Neural crest cell (in vitro differentiated cells): ENCODE results near the gene CNGB1. TPM values are rescaled to one million over a fixed set of nuclear protein-coding genes. Genes with fewer than 3 reads are reported as not detected.

Experiments
- DNase-seq: peaks from one replicate; pipeline ENCODE4 v3.0.0; 2021; ENCODE audit warnings: low read depth, mixed read lengths, low spot score
- H3K27ac Mint-ChIP-seq: one replicate; pipeline ENCODE4 v1.8.0; 2021; ENCODE audit warnings: mild to moderate bottlenecking, mixed read lengths; ENCODE audit not compliant: unreplicated experiment
- H3K27me3 Mint-ChIP-seq: 2 replicates; pipeline ENCODE4 v1.8.0; 2021; ENCODE audit warnings: low read depth, mild to moderate bottlenecking, mixed read lengths
- H3K36me3 Mint-ChIP-seq: 2 replicates; pipeline ENCODE4 v1.8.0; 2021; ENCODE audit warnings: low read depth, mild to moderate bottlenecking, mixed read lengths
- H3K4me1 Mint-ChIP-seq: 2 replicates; pipeline ENCODE4 v1.8.0; 2021; ENCODE audit warnings: mixed read lengths
- H3K4me3 Mint-ChIP-seq: one replicate; pipeline ENCODE4 v1.8.0; 2021; ENCODE audit warnings: mild to moderate bottlenecking, mixed read lengths
- H3K9me3 Mint-ChIP-seq: 2 replicates; pipeline ENCODE4 v1.8.0; 2021; ENCODE audit warnings: mixed read lengths
- CTCF ChIP-seq: fragments of 200-600 bp; sonication (generic); conservative IDR thresholded peaks from 2 replicates; pipeline ENCODE4 v1.5.0; 2021; ENCODE audit warnings: antibody characterized with exemption, mild to moderate bottlenecking
- total RNA-seq: library from RNA; stranded (reverse); gene quantifications from 2 replicates; pipeline ENCODE4 v1.2.1, GENCODE V29; 2021

CNGB1 gene
- total RNA-seq, 1 donor from 2014 or later, result 0.21 TPM

- no peaks in the 10 kb centered on the region for H3K36me3 Mint-ChIP-seq
- no peak for TF ChIP-seq CTCF
- H3K27ac Mint-ChIP-seq, result no peak overlapping the region
- no peak overlapping the region for H3K4me3 Mint-ChIP-seq
- H3K9me3 Mint-ChIP-seq, result no peaks in the 10 kb centered on the region
- H3K27me3 Mint-ChIP-seq, result no peaks in the 10 kb centered on the region
- H3K4me1 Mint-ChIP-seq, result no peaks in the 10 kb centered on the region
- no peak for DNase-seq
Observed at GRCh38 chr16:57956270-57956808, 14.6 kb downstream of the CNGB1 start.

GRCh38 chr16:57955572-57956188, 15.2 kb downstream of the CNGB1 start:
- H3K27me3 Mint-ChIP-seq, result no peaks in the 10 kb centered on the region
- no peak for TF ChIP-seq CTCF
- H3K27ac Mint-ChIP-seq, result no peak overlapping the region
- DNase-seq, result no peak
- H3K36me3 Mint-ChIP-seq, result no peaks in the 10 kb centered on the region
- no peak overlapping the region for H3K4me3 Mint-ChIP-seq
- no peaks in the 10 kb centered on the region for H3K9me3 Mint-ChIP-seq
- no peaks in the 10 kb centered on the region for H3K4me1 Mint-ChIP-seq

GRCh38 chr16:57953857-57954256, 17.1 kb downstream of the CNGB1 start:
- no peaks in the 10 kb centered on the region for H3K9me3 Mint-ChIP-seq
- H3K4me3 Mint-ChIP-seq, result no peak overlapping the region
- H3K27me3 Mint-ChIP-seq, result no peaks in the 10 kb centered on the region
- no peak for TF ChIP-seq CTCF
- H3K4me1 Mint-ChIP-seq, result no peaks in the 10 kb centered on the region
- no peaks in the 10 kb centered on the region for H3K36me3 Mint-ChIP-seq
- H3K27ac Mint-ChIP-seq, result no peak overlapping the region
- no peak for DNase-seq

GRCh38 chr16:57952909-57953308, 18.0 kb downstream of the CNGB1 start:
- no peaks in the 10 kb centered on the region for H3K36me3 Mint-ChIP-seq
- no peaks in the 10 kb centered on the region for H3K27me3 Mint-ChIP-seq
- DNase-seq, result no peak
- H3K9me3 Mint-ChIP-seq, result no peaks in the 10 kb centered on the region
- H3K4me3 Mint-ChIP-seq, result no peak overlapping the region
- H3K27ac Mint-ChIP-seq, result no peak overlapping the region
- TF ChIP-seq CTCF, result no peak
- H3K4me1 Mint-ChIP-seq, result no peaks in the 10 kb centered on the region

- no peak for DNase-seq
- H3K4me1 Mint-ChIP-seq, result no peaks in the 10 kb centered on the region
- H3K4me3 Mint-ChIP-seq, result no peak overlapping the region
- H3K27me3 Mint-ChIP-seq, result no peaks in the 10 kb centered on the region
- H3K36me3 Mint-ChIP-seq, result no peaks in the 10 kb centered on the region
- no peak overlapping the region for H3K27ac Mint-ChIP-seq
- TF ChIP-seq CTCF, result no peak
- no peaks in the 10 kb centered on the region for H3K9me3 Mint-ChIP-seq
Observed at GRCh38 chr16:57951204-57951960, 19.5 kb downstream of the CNGB1 start.
